Breast epithelium (tissue), 3 donors: ENCODE measurements around the gene MRPS2.

Experiments used
- CTCF ChIP-seq, 3 donors: fragments of 450-650 bp; IDR thresholded peaks; one replicate each; pipeline ENCODE4 v1.5.1; 2016 to 2017; ENCODE audit warnings: antibody characterized with exemption in 3 of 3, mild to moderate bottlenecking in 3 of 3, moderate library complexity in 3 of 3
- POLR2A ChIP-seq: fragments of 450-650 bp; IDR thresholded peaks from one replicate; pipeline ENCODE4 v1.6.1; 2016; ENCODE audit warnings: antibody characterized with exemption, mild to moderate bottlenecking, moderate library complexity

DNA sequence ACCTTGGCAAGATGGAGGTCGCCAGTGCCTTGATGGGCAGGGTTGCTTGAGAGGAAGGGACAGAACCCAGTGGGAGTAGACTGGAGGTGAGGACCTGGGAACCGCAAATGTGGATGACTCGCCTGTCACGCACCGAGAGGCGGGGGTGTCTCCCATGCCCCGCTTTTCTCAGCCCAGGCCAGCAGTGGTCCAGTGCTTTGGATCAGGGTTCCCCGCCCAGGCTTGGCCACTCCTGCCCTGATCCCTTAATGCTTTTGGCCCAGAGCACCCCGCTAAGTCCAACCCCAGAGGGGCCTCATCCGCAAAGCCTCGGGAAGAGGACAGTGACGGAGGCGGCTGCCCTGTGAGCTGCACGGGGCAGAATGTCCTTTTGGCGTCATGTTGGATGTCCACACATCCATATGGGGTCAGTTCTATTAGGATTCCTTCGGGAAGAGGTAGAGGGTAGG is 2.4 kb downstream of the MRPS2 start:
- TF ChIP-seq CTCF (IDR thresholded peaks at IDR 0.05) (no peak), POLR2A (no peak)
